Type B pancreatic cell (in vitro differentiated cells): ENCODE results near the gene MTMR3. TPM values are rescaled to one million over a fixed set of nuclear protein-coding genes. Genes with fewer than 3 reads are reported as not detected.
A peak's percentile ranks its signal among the peaks of the same experiment; 100 is the strongest.

Source experiments
- DNase-seq: peaks from one replicate; pipeline ENCODE4 v3.0.0; 2021; ENCODE audit warnings: mixed read lengths; ENCODE audit not compliant: unreplicated experiment; ENCODE audit errors: extremely low spot score
- H3K27ac Mint-ChIP-seq: 2 replicates; pipeline ENCODE4 v1.8.0; 2021; ENCODE audit warnings: mild to moderate bottlenecking, mixed read lengths
- H3K27me3 Mint-ChIP-seq: 2 replicates; pipeline ENCODE4 v1.8.0; 2021; ENCODE audit warnings: mixed read lengths
- H3K36me3 Mint-ChIP-seq: 2 replicates; pipeline ENCODE4 v1.8.0; 2021; ENCODE audit warnings: mixed read lengths
- H3K4me1 Mint-ChIP-seq: one replicate; pipeline ENCODE4 v1.8.0; 2021; ENCODE audit warnings: mixed read lengths; ENCODE audit not compliant: unreplicated experiment
- H3K4me3 Mint-ChIP-seq: 2 replicates; pipeline ENCODE4 v1.8.0; 2021; ENCODE audit warnings: mild to moderate bottlenecking, mixed read lengths
- H3K9me3 Mint-ChIP-seq: 2 replicates; pipeline ENCODE4 v1.8.0; 2021; ENCODE audit warnings: mixed read lengths
- CTCF ChIP-seq: fragments of 200-600 bp; sonication (generic); conservative IDR thresholded peaks from 2 replicates; pipeline ENCODE4 v1.5.0; 2021; ENCODE audit warnings: antibody characterized with exemption, mild to moderate bottlenecking
- total RNA-seq: library from RNA; stranded (reverse); gene quantifications from 2 replicates; pipeline ENCODE4 v1.2.1, GENCODE V29; 2021; ENCODE audit warnings: low replicate concordance

MTMR3 gene
- total RNA-seq, 1 donor from 2014 or later: 54.3 TPM

- peaks cover 44% of the 10 kb centered on the region for H3K4me1 Mint-ChIP-seq
- no peak overlapping the region for H3K4me3 Mint-ChIP-seq
- DNase-seq: no peak
- no peaks in the 10 kb centered on the region for H3K27me3 Mint-ChIP-seq
- peaks cover 3% of the 10 kb centered on the region for H3K36me3 Mint-ChIP-seq
- no peaks in the 10 kb centered on the region for H3K9me3 Mint-ChIP-seq
- H3K27ac Mint-ChIP-seq: no peak overlapping the region
- TF ChIP-seq CTCF: no peak
Measured at GRCh38 chr22:29951791-29952413, 68.9 kb downstream of the MTMR3 start.

GRCh38 chr22:29954203-29954855 lies 71.4 kb downstream of the MTMR3 start:
- Mint-ChIP-seq H3K4me1 (peaks cover 31% of the 10 kb centered on the region), H3K4me3 (no peak overlapping the region), H3K27me3 (no peaks in the 10 kb centered on the region), H3K36me3 (peaks cover 12% of the 10 kb centered on the region), H3K27ac (no peak overlapping the region), H3K9me3 (no peaks in the 10 kb centered on the region)
- DNase-seq: no peak
- no peak for TF ChIP-seq CTCF

GRCh38 chr22:29956680-29957079 lies 73.7 kb downstream of the MTMR3 start:
- no peaks in the 10 kb centered on the region for H3K27me3 Mint-ChIP-seq
- DNase-seq: no peak
- H3K9me3 Mint-ChIP-seq: no peaks in the 10 kb centered on the region
- peaks cover 18% of the 10 kb centered on the region for H3K4me1 Mint-ChIP-seq
- H3K27ac Mint-ChIP-seq: peak overlapping the region; percentile 39
- H3K4me3 Mint-ChIP-seq: no peak overlapping the region
- no peak for TF ChIP-seq CTCF
- peaks cover 12% of the 10 kb centered on the region for H3K36me3 Mint-ChIP-seq

DNA sequence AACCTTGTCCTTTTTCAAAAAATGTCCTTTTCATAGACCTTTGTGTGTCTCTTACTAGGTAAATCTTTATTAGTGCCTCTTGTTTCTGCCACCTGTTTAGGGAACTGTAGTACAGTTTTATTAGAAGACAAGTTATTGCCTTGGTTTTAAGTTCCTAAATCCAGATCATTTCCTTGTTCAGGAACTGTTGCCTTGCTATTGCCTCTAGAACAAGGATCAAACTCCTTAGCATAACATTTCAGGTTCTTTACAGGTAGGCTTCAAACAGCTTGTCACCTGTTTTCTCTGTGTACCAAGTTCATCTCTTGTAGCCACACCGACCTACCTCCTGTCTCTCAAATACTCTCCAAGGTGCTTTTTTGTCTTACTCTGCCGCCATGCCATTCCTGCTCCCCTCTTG lies 75.2 kb downstream of the MTMR3 start:
- no peak overlapping the region for H3K4me3 Mint-ChIP-seq
- TF ChIP-seq CTCF: no peak
- no peak for DNase-seq
- peaks cover 12% of the 10 kb centered on the region for H3K36me3 Mint-ChIP-seq
- H3K4me1 Mint-ChIP-seq: peaks cover 9% of the 10 kb centered on the region
- H3K9me3 Mint-ChIP-seq: no peaks in the 10 kb centered on the region
- H3K27me3 Mint-ChIP-seq: no peaks in the 10 kb centered on the region
- no peak overlapping the region for H3K27ac Mint-ChIP-seq

- TF ChIP-seq CTCF: no peak
- Mint-ChIP-seq H3K36me3 (peaks cover 1% of the 10 kb centered on the region), H3K27ac (no peak overlapping the region), H3K27me3 (no peaks in the 10 kb centered on the region), H3K4me1 (peaks cover 1% of the 10 kb centered on the region), H3K4me3 (no peak overlapping the region), H3K9me3 (no peaks in the 10 kb centered on the region)
- no peak for DNase-seq
Measured at GRCh38 chr22:29964776-29965175, 81.8 kb downstream of the MTMR3 start.
